Putamen (tissue), 1 donor: ENCODE data around the gene ABCF3.

Experiments used
- DNase-seq: peaks from one replicate; pipeline ENCODE4 v3.0.0-alpha.2; 2016; ENCODE audit warnings: low spot score

Gene ABCF3

GRCh38 chr3:184167786-184168185 lies 18.2 kb upstream of the ABCF3 start:
- DNase-seq, result no peak

GRCh38 chr3:184168363-184169120 lies 17.5 kb upstream of the ABCF3 start:
- no peak for DNase-seq

GRCh38 chr3:184169896-184170875 lies 15.8 kb upstream of the ABCF3 start:
- DNase-seq, result no peak

GRCh38 chr3:184171562-184171961 lies 14.4 kb upstream of the ABCF3 start:
- no peak for DNase-seq

- DNase-seq, result no peak
Measured at GRCh38 chr3:184172681-184173373, 13.2 kb upstream of the ABCF3 start.

- no peak for DNase-seq
Measured at GRCh38 chr3:184173374-184173722, 12.7 kb upstream of the ABCF3 start.

GRCh38 chr3:184174284-184174645 lies 11.7 kb upstream of the ABCF3 start:
- DNase-seq, result no peak

- DNase-seq, result peak; percentile 99
Measured at GRCh38 chr3:184174646-184175492, 11.1 kb upstream of the ABCF3 start, which contains the start of gene AP2M1. Gene AP2M1, plus strand, starts transcription at chr3:184174855. Its CDS starts 2,139 bp downstream, at chr3:184176994.

GRCh38 chr3:184175506-184175905 lies 10.5 kb upstream of the ABCF3 start:
- DNase-seq, result no peak

GRCh38 chr3:184175981-184176376 lies 10.0 kb upstream of the ABCF3 start:
- DNase-seq, result no peak

- peak; percentile 50 for DNase-seq
Measured at GRCh38 chr3:184176377-184177330, 9.3 kb upstream of the ABCF3 start.

GRCh38 chr3:184177331-184177731 lies 8.7 kb upstream of the ABCF3 start:
- no peak for DNase-seq

- no peak for DNase-seq
Measured at GRCh38 chr3:184177767-184178306, 8.2 kb upstream of the ABCF3 start.

- DNase-seq, result no peak
Measured at GRCh38 chr3:184178521-184179138, 7.4 kb upstream of the ABCF3 start.

- no peak for DNase-seq
Measured at GRCh38 chr3:184180165-184180564, 5.8 kb upstream of the ABCF3 start.

GRCh38 chr3:184181596-184181995 lies 4.4 kb upstream of the ABCF3 start:
- no peak for DNase-seq

GRCh38 chr3:184183679-184184078 lies 2.3 kb upstream of the ABCF3 start:
- DNase-seq, result no peak

GRCh38 chr3:184184546-184185230 lies 1.3 kb upstream of the ABCF3 start:
- no peak for DNase-seq
